Keratinocyte (primary cell): ENCODE measurements around the gene VPS35L.

ENCODE experiments used
- EZH2 ChIP-seq: IDR thresholded peaks from one replicate; pipeline ENCODE4 v1.6.1; 2012; ENCODE audit warnings: inconsistent platforms, mild to moderate bottlenecking, low read length, moderate library complexity
- TF ChIP-seq, protein P1 (sequence below), 3 experiments: IDR thresholded peaks in 1 of 3; conservative IDR thresholded peaks in 1 of 3; optimal IDR thresholded peaks in 1 of 3; 2 replicates in 2 of 3; 3 replicates in 1 of 3; pipeline versions ENCODE3 to v1.5.1; 2011; ENCODE audit warnings: low read length in 3 of 3, mild to moderate bottlenecking in 3 of 3, moderate library complexity in 2 of 3, control low read depth in 1 of 3, inconsistent platforms in 1 of 3; ENCODE audit not compliant: insufficient read depth in 2 of 3; ENCODE audit errors: extremely low read depth in 1 of 3

- TF ChIP-seq, protein P1, sequence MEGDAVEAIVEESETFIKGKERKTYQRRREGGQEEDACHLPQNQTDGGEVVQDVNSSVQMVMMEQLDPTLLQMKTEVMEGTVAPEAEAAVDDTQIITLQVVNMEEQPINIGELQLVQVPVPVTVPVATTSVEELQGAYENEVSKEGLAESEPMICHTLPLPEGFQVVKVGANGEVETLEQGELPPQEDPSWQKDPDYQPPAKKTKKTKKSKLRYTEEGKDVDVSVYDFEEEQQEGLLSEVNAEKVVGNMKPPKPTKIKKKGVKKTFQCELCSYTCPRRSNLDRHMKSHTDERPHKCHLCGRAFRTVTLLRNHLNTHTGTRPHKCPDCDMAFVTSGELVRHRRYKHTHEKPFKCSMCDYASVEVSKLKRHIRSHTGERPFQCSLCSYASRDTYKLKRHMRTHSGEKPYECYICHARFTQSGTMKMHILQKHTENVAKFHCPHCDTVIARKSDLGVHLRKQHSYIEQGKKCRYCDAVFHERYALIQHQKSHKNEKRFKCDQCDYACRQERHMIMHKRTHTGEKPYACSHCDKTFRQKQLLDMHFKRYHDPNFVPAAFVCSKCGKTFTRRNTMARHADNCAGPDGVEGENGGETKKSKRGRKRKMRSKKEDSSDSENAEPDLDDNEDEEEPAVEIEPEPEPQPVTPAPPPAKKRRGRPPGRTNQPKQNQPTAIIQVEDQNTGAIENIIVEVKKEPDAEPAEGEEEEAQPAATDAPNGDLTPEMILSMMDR (optimal IDR thresholded peaks at IDR 0.05 in 1 of 3, IDR thresholded peaks at IDR 0.05 in 1 of 3, conservative IDR thresholded peaks at IDR 0.05 in 1 of 3; ENCODE audit: extremely low read depth in 1 of 3, insufficient read depth in 2 of 3, low read length in 3 of 3) = peak; percentile 79 to 91 (median 87)
- TF ChIP-seq EZH2 = no peak
These were observed at the start of gene VPS35L for GRCh38 chr16:19555186-19555937.
